Ecto neural progenitor cell (in vitro differentiated cells): ENCODE data around the gene COLEC12.

ENCODE experiments used
- DNase-seq: peaks from one replicate; pipeline ENCODE4 v3.0.0-alpha.2; 2018; ENCODE audit warnings: low spot score

Gene COLEC12

GRCh38 chr18:435940-436339 is 64.6 kb downstream of the COLEC12 start:
- DNase-seq = no peak

- DNase-seq = no peak
Measured at GRCh38 chr18:434410-434809, 66.1 kb downstream of the COLEC12 start.

GRCh38 chr18:433960-434359 is 66.5 kb downstream of the COLEC12 start:
- DNase-seq = no peak

- DNase-seq = no peak
Measured at GRCh38 chr18:433298-433697, 67.2 kb downstream of the COLEC12 start.

- DNase-seq = no peak
Measured at GRCh38 chr18:432791-433190, 67.7 kb downstream of the COLEC12 start.

- DNase-seq = no peak
Measured at GRCh38 chr18:429030-429429, 71.5 kb downstream of the COLEC12 start.

GRCh38 chr18:427005-427404 is 73.5 kb downstream of the COLEC12 start:
- no peak for DNase-seq

GRCh38 chr18:425106-425745 is 75.3 kb downstream of the COLEC12 start:
- no peak for DNase-seq

GRCh38 chr18:424668-425067 is 75.8 kb downstream of the COLEC12 start:
- no peak for DNase-seq

- no peak for DNase-seq
Measured at GRCh38 chr18:424071-424661, 76.3 kb downstream of the COLEC12 start.

- DNase-seq = no peak
Measured at GRCh38 chr18:422966-423365, 77.5 kb downstream of the COLEC12 start.

- DNase-seq = no peak
Measured at GRCh38 chr18:421247-422155, 79.0 kb downstream of the COLEC12 start.

GRCh38 chr18:420661-421246 is 79.7 kb downstream of the COLEC12 start:
- no peak for DNase-seq

GRCh38 chr18:419541-420175 is 80.8 kb downstream of the COLEC12 start:
- DNase-seq = no peak

GRCh38 chr18:417495-417894 is 83.0 kb downstream of the COLEC12 start:
- DNase-seq = no peak

- no peak for DNase-seq
Measured at GRCh38 chr18:416930-417329, 83.6 kb downstream of the COLEC12 start.

- no peak for DNase-seq
Measured at GRCh38 chr18:415617-416612, 84.6 kb downstream of the COLEC12 start.

GRCh38 chr18:415047-415446 is 85.5 kb downstream of the COLEC12 start:
- DNase-seq = no peak

GRCh38 chr18:413233-413632 is 87.3 kb downstream of the COLEC12 start:
- DNase-seq = no peak

GRCh38 chr18:410047-410455 is 90.5 kb downstream of the COLEC12 start:
- no peak for DNase-seq

GRCh38 chr18:408367-408766 is 92.1 kb downstream of the COLEC12 start:
- DNase-seq = no peak
